H7 (cell line): ENCODE measurements around the gene CNOT9. TPM values are rescaled to one million over a fixed set of nuclear protein-coding genes. Genes with fewer than 3 reads are reported as not detected.
A peak's percentile ranks its signal among the peaks of the same experiment; 100 is the strongest.

Source experiments
- DNase-seq: peaks from one replicate; pipeline ENCODE4 v3.0.0; 2012
- H3K27me3 ChIP-seq: 2 replicates; pipeline ENCODE4 v1.6.0; 2011; ENCODE audit warnings: mild to moderate bottlenecking, low read length; ENCODE audit not compliant: control insufficient read depth, insufficient read depth
- H3K36me3 ChIP-seq: replicated peaks from 2 replicates; pipeline ENCODE4 v1.5.1; 2011; ENCODE audit warnings: low read length; ENCODE audit not compliant: control insufficient read depth, insufficient read depth
- H3K4me3 ChIP-seq: 2 replicates; pipeline ENCODE4 v1.5.1; 2011; ENCODE audit warnings: low read depth, mild to moderate bottlenecking, control low read depth, low read length, moderate library complexity; ENCODE audit not compliant: insufficient read depth
- total RNA-seq: library from RNA; depleted of rRNA; stranded (reverse); fragments of >200 nt; shearing (Covaris generic); gene quantifications from 2 replicates; pipeline ENCODE4 v1.2.3, GENCODE V29; 2014

Gene CNOT9
- total RNA-seq, 1 experiment from 2014 or later: 95.5 TPM

- Histone ChIP-seq H3K4me3 (no peak overlapping the region), H3K36me3 (peaks cover 10% of the 10 kb centered on the region), H3K27me3 (no peaks in the 10 kb centered on the region)
- DNase-seq: no peak
Measured at GRCh38 chr2:218564056-218564455, 4.6 kb upstream of the CNOT9 start.

GRCh38 chr2:218566296-218566695 lies 2.3 kb upstream of the CNOT9 start:
- Histone ChIP-seq H3K36me3 (peaks cover 1% of the 10 kb centered on the region), H3K27me3 (no peaks in the 10 kb centered on the region), H3K4me3 (no peak overlapping the region)
- DNase-seq: no peak

- H3K4me3 ChIP-seq: peak overlapping the region; percentile 77
- peaks cover 5% of the 10 kb centered on the region for H3K36me3 ChIP-seq
- H3K27me3 ChIP-seq: no peaks in the 10 kb centered on the region
- no peak for DNase-seq
Measured at GRCh38 chr2:218567797-218568189, 846 bp upstream of the CNOT9 start.

GRCh38 chr2:218569038-218569431 lies 396 bp downstream of the CNOT9 start:
- Histone ChIP-seq H3K36me3 (peaks cover 5% of the 10 kb centered on the region), H3K27me3 (no peaks in the 10 kb centered on the region), H3K4me3 (peak overlapping the region; percentile 92)
- no peak for DNase-seq

- Histone ChIP-seq H3K36me3 (peaks cover 5% of the 10 kb centered on the region), H3K4me3 (peak overlapping the region; percentile 92), H3K27me3 (no peaks in the 10 kb centered on the region)
- peak; percentile 16 for DNase-seq
Measured at GRCh38 chr2:218569661-218570500, 1.2 kb downstream of the CNOT9 start.

- Histone ChIP-seq H3K27me3 (no peaks in the 10 kb centered on the region), H3K4me3 (no peak overlapping the region), H3K36me3 (peaks cover 5% of the 10 kb centered on the region)
- no peak for DNase-seq
Measured at GRCh38 chr2:218570850-218571249, 2.2 kb downstream of the CNOT9 start.

- Histone ChIP-seq H3K4me3 (no peak overlapping the region), H3K27me3 (no peaks in the 10 kb centered on the region), H3K36me3 (peaks cover 6% of the 10 kb centered on the region)
- DNase-seq: no peak
Measured at GRCh38 chr2:218576854-218577253, 8.2 kb downstream of the CNOT9 start.

- Histone ChIP-seq H3K36me3 (peaks cover 4% of the 10 kb centered on the region), H3K4me3 (no peak overlapping the region), H3K27me3 (no peaks in the 10 kb centered on the region)
- no peak for DNase-seq
Measured at GRCh38 chr2:218577482-218578220, 9.0 kb downstream of the CNOT9 start.

GRCh38 chr2:218578272-218578877 lies 9.7 kb downstream of the CNOT9 start:
- no peak overlapping the region for H3K4me3 ChIP-seq
- DNase-seq: no peak
- no peaks in the 10 kb centered on the region for H3K27me3 ChIP-seq
- H3K36me3 ChIP-seq: peaks cover 4% of the 10 kb centered on the region

GRCh38 chr2:218582076-218582475 lies 13.4 kb downstream of the CNOT9 start:
- no peak for DNase-seq
- Histone ChIP-seq H3K27me3 (no peaks in the 10 kb centered on the region), H3K4me3 (no peak overlapping the region), H3K36me3 (peaks cover 20% of the 10 kb centered on the region)

- Histone ChIP-seq H3K27me3 (no peaks in the 10 kb centered on the region), H3K36me3 (peaks cover 22% of the 10 kb centered on the region), H3K4me3 (no peak overlapping the region)
- DNase-seq: no peak
Measured at GRCh38 chr2:218583983-218584850, 15.6 kb downstream of the CNOT9 start.

GRCh38 chr2:218585541-218585940 lies 16.9 kb downstream of the CNOT9 start:
- no peak for DNase-seq
- Histone ChIP-seq H3K4me3 (no peak overlapping the region), H3K27me3 (no peaks in the 10 kb centered on the region), H3K36me3 (peaks cover 30% of the 10 kb centered on the region)

GRCh38 chr2:218605432-218605831 lies 36.8 kb downstream of the CNOT9 start:
- H3K4me3 ChIP-seq: no peak overlapping the region
- H3K27me3 ChIP-seq: no peaks in the 10 kb centered on the region
- no peak for DNase-seq
- no peaks in the 10 kb centered on the region for H3K36me3 ChIP-seq

GRCh38 chr2:218607436-218608115 lies 38.9 kb downstream of the CNOT9 start, which contains the start of gene PLCD4:
Gene PLCD4 (plus strand): TSS chr2:218607899. CDS start chr2:218615740, 7,841 bp downstream.
- no peak within 1 kb of the TSS for H3K4me3 ChIP-seq
- H3K27me3 ChIP-seq: no peaks in the 10 kb centered on the region
- no peaks in the 10 kb centered on the region for H3K36me3 ChIP-seq
- DNase-seq: peak; percentile 65
